ENCODE results near the gene CCDC92B.

The CCDC92B gene

DNA sequence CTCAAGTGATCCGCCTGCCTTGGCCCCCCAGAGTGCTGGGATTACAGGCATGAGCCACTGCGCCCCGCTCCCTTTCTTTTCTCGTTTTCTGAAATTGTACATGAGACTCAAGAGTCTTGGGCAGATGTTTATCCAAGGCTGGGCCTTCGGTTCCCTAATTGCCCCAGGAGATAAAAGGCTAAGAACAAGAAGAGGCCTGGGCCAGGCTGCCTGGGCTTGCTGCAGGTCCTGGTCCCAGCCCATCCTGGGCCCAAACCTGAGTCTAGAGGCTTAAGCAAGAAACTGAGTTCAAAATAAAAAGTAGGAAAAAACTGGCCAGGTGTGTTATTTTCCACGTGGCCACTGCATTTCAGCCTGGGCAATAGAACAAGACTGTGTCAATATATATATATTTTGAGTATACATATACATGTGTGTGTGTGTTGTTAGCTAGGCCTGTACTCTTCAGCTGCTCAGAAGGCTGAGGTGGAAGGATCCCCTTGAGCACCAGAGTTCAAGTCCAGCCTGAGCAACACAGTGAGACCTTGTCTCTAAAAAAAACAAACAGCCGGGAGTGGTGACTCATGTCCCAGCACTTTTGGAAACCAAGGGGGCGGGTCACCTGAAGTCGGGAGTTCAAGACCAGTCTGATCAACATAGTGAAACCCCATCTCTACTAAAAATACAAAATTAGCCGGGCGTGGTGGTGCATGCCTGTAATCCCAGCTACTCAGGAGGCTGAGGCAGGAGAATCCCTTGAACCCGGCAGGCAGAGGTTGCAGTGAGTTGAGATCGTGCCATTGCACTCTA lies 31.1 kb downstream of the CCDC92B start:
- no peak for DNase-seq

DNA sequence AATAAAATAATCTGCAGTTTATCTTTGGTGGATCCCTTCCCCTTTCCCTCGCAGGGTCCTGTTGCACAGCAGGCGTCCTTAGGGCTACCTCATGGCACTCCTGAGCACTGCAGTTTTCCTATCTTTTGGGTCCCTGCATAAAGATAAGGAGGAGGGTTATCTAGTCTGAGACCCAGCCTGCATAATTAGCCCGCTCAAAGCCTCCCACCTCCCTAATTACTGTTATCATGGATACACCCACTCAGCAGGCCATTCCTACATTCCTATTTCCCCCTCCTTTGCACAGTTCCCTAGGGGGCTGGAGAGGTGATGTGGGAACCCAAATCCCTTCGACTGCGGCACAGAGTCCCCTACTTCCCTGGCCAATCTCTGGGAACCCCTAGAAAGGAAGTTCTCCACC lies 32.8 kb downstream of the CCDC92B start:
- no peak for DNase-seq

DNA sequence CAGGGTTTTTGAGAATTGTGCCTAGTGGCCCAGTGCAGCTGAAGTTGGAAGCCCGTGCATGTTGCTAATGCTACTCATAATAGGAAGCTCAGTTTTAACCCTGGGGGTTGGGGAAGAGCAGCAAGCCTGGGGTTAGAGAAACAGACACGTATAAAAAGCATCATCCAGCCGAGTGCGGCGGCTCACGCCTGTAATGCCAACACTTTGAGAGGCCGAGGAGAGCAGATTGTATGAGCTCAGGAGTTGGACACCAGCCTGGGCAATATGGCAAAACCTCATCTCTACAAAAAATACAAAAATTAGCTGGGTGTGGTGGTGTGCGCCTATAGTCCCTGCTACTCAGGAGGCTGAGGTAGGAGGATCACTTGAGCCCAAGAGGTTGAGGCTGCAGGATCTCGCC lies 35.6 kb downstream of the CCDC92B start:
- DNase-seq, result no peak

DNA sequence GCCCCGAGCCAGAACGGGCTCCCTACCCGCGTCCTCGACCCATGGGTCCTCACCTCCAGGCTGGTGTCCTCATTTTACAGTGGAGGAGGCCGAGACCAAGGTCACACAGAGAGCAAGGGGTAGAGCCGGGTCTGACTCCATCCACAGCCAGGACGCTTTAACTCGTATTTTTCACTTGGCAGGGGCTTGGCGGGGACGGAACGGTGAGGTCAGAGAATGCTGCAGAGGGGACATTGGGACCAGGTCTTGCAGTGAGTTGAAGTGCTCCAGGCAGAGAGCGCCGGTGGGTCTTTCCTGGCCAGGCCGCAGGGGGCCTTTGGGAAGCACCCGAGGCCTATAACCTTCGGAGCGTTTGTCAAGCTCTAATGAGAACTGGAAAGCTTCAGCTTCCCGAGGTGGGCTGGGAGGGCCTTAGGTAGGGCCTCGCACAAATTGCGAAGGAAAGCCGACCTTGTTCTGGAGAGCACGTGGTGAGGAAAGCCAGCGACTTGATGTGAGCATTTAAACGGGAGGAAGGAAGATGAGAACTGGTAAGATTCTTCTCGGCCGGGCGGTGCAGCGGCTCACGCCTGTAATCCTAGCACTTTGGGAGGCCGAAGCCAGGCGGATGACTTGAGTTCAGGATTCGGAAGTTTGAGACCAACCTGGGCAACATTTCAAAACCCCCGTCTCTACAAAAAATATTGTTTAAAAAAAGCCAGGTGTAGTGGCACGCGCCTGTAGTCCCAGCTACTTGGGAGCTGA lies 37.0 kb downstream of the CCDC92B start:
- no peak for DNase-seq

DNA sequence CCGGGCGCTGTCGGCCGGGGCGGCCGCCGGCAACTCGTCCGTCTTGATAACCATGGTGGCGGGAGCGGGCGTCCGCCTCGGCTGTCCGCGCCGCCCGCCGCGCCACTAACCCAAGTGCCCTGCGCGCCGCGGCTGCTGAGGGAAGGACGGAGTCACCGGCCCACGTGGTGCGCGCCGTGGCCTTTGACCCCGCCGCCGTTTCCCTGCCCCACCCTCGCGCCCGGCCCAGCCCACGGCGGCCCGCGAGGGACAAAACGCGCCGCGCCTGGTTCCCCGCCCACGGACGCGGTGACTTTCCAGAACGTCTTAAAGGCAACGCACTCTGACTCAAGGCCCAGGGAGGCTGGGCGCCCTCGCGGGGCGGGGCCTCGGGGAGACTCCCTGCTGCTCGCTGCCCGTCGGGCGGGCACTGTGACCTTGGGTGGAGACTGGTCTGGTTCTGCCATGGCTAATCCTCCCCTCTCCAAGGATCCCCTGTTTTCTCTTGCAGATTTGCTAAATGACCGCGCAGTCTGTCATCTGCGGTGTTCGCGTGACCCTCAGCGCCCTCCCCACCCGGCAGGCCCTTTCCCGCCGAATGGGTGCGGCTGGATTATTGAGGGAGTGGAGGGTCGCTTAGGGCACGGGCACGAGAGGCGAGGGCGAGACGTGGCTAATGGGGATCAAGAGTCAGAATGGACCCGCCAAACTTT lies 37.7 kb downstream of the CCDC92B start, which contains the start of gene CLUH:
CLUH (minus strand) TSS at position 157 of the 692 bp plus-strand sequence; CDS start at position 54, 103 bp downstream.
- DNase-seq, result peak; percentile 77

DNA sequence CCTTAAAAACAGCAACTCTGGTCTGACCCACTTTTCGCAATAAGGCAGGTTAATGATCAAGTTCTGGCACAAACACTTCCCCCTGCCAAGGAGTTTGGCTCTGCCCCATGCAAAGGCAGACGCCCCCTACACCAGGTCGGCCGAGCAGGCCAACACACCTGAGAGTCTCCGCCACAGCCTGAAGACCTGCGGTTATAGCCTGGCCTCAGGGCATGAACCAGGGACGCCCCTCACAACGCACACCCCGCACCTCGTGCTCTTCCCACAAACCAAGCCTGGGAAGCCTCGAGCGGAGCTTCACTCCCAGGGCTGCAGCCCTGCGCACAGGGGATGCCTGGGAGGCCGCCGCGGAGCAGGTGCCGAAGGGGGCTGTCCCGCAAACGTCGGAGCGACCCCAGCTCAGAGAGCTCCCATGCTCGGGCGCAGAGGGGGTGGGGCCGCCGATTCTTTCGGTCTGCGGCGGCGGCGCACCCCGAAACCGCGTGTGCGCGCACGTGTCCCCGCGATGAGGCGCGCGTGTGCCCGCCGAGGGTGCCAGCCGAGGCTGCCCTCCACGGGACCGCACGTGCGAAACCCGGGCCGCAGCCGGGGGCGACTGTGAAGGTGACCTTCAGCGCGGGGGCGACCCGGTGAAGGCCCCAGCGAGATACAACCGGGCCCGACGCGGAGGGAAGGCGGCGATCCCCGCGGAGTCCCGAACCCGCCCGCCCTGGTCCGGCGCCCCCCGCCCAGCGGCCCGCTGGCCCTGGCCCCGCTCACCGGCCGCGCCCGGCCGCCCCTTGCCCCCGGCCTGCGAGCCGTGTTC lies 38.4 kb downstream of the CCDC92B start:
- no peak for DNase-seq

DNA sequence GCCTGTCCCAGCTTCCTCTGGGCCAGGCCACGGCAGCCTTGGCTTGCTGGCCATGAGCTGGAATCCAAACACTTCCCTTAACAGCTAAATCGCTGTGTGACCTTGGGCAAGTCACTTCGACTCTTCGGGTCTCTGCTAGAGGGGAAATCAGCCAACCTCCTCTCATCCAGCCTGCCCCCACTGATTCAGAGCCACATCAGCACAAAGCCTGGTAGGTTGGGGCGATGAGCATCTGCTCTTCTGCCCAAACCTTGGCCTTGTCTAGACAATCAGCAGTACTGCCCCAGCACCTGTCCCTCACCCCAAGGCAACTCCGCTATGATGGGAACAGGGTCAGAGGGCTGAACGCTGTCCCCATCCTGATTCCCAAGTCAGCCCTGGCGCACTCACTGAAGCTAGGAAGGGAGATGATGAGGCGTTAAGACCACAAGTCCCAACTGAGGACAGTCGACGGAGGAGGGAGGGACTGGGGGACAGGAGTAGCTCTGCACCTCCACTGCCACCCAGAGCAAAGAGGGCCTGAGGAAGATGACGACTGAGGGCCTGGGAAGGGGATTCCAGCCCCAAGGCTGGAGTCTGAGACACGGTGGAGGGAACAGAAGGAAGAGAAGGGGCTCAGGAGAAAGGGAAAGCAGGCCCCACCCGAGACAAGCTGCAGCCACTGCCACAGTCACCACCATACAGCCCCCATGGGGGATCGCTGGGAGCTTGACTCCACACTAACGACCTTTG lies 39.2 kb downstream of the CCDC92B start:
- DNase-seq, result no peak

DNA sequence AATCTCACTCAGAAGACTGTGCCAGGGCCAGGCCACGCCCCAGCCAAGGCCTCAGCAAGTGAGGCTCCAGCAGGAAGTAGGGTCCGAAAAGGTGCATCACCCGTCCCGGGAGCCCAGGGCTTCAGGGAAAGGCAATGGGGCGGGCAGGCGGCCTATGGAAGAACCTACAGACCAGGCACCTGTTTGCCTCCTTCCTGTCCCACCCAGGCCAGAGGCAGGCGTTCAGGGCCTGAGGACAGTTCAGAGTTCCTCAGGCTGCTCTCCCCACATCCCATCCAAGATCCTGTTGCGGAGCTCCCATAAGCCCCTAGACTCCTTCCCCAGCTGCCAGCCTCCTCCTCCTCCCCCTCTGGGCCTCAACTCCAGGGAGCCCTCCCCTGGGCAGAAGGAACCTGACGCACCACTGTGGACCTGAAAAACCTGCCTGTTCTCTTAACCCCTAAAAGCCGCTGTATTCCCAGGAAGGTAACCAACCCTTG lies 40.2 kb downstream of the CCDC92B start:
- DNase-seq, result no peak

DNA sequence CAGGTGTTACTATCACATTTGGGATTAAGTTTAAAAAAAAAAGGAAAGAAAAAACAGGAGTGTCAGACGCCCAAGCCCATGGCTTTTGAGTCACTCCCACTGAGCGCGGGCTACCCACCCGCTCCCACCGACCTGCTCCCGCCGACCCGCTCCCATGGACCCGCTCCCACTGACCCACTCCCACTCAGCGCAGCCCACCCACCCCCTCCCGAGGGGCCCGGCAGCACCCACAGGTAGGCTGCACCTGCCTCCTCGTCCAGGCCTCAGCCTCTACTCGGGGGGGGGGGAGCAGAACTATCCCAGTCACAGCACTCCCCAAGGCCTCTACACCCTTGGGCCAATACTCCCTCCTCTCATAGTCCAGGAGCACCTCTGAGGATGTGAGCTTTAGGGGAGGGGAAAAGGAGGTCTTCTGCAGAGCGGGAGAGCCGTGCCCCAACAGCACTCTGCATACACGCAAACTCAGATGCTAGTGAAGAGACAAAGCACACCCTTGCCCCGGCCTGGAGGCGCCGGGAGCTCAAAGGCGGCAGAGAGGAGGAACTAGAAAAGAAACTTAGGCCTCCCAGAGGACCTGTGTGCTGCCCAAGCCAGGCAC lies 40.8 kb downstream of the CCDC92B start:
- DNase-seq, result no peak

DNA sequence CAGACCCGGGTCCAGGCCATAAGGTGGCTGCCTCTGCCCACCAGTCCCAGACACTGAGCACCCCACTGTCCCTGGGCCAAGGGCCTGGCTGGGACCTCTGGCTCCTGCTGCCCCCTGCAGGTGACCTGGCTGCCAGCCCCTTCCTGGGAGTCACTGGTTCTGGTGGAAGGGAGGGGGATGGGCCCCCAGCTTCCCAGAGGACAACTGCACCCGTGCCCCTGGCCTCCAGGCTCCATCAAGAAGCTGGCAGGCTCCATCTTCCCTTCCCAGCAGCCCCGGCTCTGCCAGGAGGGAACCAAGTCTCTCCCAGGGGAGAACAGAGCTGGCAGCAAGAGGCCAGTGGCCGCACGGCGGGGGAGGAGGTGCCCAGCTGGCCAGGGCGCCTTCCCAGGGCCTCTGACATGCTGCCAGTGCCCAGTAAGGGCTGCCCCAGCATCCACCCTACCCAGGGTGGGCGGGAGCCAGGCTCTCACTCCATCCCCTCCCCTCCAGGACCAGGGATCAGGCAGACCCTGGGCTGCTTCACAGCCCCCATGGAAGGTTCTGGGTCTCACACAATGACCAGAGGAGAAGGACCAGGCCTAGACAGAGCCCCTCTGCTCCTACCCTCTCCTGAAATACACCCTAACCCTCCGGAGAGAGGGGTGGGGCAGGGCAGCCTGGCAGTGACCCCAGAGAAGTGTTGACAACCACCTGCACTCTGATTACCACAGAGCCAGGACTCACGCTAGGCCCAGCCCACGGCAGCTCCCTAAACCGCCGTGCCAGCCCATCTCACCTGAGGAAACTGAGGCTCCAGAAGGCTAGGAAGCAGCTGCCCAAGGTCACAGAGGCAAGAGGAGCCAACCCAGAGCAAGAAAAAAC lies 41.5 kb downstream of the CCDC92B start:
- DNase-seq, result no peak

DNA sequence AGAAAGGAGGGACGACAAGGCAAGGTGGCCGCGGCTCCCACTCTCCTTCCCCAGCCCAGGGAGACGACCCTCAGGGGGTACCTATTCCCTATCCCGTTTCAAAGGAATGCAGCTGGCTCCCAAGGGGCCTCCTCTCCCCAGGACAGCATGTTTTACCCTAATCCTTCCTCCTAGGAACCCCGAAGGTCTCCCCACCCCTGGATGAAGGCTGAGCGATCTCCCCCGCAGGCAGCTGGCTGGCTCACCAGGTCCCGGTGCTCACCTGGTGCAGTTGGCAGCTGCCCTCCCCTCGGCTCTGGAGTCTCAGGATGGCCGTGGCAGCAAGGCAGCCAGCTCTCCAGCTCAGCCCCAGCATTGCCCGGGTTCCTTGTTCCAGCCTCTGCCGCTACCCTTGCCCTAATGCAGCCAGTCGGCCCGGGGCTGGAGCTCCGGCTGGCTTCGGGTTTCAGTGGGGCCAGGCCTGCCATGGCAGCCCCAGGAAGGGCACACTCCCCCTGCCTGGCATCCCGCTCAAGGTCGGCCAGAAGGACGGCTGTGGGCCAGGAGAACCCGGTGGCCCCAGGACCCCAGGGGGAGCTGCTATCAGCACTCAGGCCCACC lies 42.4 kb downstream of the CCDC92B start:
- no peak for DNase-seq

DNA sequence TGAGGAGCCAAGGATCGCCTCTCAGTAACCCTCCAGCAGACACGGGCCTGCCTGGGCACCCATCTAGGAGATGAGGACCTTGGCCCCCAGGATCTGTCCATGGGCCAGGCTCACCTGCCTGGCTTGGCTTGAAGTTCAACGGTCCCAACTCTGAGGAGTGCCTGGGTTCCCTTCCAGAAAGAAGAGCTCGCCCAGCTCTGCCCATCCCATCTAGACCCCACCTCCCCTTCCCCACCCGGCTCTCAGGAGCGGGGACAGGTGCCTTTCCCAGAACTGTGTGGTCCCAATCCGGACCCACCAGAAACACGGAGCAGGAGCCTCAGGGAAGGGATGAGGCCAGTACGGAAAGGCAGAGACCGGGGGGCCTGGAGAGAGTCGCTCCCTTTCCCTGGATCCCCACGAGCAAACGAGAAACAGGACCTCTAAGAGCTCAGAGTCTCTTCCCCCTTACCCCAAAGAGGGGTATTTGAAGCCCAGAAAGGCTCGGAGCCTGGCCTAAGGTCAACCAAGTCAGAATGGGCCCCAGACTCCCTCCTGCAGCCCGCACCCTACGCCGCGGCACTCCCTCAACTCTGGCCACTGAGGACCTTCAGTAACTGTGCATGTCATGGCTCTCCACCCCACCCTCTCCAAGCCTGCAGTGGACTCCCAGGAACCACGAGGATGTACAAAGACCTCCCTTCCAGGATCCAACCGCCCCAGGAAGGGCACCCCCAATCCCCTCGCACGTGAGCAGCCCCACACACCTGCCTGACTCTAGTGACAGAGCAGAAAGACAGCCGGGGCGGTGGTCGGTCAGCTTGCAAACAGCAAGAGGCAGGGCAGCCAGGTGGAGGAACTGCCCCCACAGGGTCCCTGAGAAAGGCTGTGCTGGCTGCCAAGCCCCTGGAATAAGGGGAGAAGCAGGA lies 43.3 kb downstream of the CCDC92B start:
- no peak for DNase-seq

DNA sequence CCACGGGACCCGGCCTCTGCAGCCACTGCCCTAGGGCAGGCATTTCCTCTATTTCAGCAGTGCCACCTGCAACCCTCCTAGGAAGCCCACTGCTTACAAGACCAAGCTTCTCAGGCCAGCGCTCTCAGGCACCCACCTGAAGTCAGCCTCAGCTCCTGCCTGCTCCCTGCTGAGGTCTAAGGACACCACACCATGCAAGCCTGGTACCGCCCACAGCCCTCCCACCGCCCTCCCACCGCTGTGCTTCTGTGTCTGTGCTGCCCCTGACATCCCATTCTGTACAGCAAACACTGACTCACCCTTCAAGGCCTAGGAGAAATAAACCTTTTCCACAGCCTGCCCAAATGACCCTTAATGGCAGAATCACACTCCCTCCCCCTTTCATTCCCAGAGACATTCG lies 44.2 kb downstream of the CCDC92B start:
- DNase-seq, result no peak

DNA sequence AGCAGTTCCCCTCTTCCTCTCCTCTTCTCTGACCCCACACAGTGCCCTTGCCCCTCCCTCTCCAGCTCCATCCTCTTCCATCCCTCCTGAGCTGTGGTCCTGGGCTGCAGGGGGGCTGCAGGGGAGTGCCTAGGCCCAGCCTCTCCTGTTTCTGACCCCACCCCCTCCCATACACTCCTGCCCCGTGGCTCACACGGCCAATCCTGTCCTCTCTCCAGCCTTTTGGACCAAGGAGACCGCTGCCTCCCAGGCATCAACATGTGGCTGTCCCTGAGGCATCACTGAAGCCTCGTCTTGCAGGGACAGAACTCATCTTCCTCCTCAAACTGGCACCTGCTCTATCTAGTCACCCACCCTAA lies 44.6 kb downstream of the CCDC92B start:
- DNase-seq, result no peak

DNA sequence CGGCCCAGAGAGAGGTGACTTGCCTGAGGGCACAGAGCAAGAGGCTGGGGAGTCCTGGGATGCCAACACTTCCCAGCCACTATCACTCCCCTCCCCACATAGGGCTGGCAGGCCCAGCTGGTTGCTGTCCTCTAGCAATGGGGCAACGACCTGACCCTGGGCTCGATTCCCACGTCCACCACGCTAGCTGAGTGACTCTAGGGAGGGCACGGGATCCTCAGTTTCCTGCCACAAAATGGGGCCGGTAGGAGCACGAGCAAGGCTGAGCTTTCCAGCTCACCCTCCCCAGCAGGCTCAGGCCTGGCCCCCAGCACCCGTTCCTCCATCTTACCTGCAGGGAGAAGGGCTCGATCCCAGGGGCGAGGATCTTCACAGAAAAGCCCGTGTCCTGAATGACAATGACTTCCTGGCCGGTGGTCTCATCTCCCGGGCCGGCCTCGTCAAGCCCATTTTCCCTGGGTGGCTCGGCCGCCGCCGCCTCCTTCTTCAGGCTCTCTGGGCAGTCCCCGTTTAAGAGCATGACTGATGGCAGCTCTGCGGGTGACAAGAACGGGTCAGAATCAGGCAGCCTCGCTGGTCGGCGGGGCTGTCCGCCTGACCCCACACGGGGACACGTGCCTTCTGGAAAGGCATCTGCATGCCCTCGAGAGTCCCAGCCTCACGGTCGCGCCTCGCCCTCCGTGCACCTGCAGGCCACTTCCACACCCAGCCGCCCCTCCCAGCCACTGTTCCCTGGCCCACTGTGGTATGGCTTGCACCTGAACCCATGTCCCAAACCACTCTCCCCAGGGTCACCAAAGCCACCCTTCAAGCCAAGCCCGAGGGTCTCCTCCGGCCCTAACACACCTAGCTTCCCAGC lies 45.2 kb downstream of the CCDC92B start:
- DNase-seq, result no peak

DNA sequence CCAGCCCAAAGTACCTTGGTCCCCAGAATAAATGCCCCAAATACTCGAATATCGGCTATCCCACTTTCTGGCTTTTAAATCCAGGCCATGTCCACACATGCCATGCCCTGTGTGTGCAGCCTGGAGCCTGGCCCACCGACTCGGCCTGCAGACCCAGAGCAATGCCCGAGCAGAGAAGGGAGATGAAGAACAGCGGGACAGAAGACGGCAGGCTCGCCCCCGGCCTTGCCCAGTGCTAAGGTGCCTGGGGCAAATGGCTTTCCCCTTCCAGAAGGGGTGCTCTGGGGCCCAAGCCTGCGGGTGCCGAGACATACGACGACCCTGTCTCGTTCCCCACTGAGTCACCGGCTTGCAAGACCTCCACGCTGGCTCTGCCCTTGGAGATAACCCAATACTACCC lies 45.8 kb downstream of the CCDC92B start:
- no peak for DNase-seq

DNA sequence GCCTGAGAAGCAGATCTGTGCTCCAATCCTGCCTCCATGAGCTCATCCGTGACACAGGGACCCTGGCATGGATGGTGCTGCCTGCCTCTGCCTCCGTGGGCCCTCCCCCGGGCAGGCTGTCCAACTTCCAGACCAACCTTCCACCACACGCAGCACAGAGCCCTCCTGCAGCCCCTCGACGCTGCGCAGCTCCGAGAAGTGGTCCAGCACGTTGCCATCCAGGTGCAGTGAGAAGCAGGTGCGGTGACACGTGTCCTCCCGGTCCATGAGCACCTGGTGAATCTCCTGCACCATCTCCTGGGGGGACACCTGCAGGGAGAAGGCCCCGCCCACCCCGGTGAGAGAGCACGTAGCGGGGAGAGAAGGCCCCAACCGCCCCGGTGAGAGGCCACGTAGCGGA lies 46.3 kb downstream of the CCDC92B start:
- DNase-seq, result no peak

All from SIG-M5 (cell line).